Neutrophil (primary cell): ENCODE measurements around the gene SPSB1.

ENCODE experiments used
- H3K27ac ChIP-seq: fragments of 200-600 bp; sonication (generic); 2 replicates; pipeline ENCODE4 v1.5.1; 2016; ENCODE audit warnings: mild to moderate bottlenecking, moderate library complexity
- H3K27me3 ChIP-seq: fragments of 200-600 bp; sonication (generic); 2 replicates; pipeline ENCODE4 v1.6.0; 2016; ENCODE audit warnings: mild to moderate bottlenecking
- H3K36me3 ChIP-seq: fragments of 200-600 bp; sonication (generic); 2 replicates; pipeline ENCODE4 v1.5.1; 2017
- H3K4me1 ChIP-seq, 2 experiments: fragments of 200-600 bp in 1 of 2; sonication (generic) in 1 of 2; 1 replicate in 1 of 2; 2 replicates in 1 of 2; pipeline versions ENCODE4 v1.5.1 to v1.6.1; 2013 to 2016; ENCODE audit warnings: low read depth in 1 of 2, low read length in 1 of 2, mild to moderate bottlenecking in 1 of 2, moderate library complexity in 1 of 2; ENCODE audit not compliant: control insufficient read depth in 1 of 2, insufficient read depth in 1 of 2
- H3K4me3 ChIP-seq, 2 experiments: fragments of 200-600 bp in 1 of 2; sonication (generic) in 1 of 2; 1 replicate in 1 of 2; 2 replicates in 1 of 2; pipeline ENCODE4 v1.5.1; 2013 to 2016; ENCODE audit warnings: low read depth in 1 of 2, low read length in 1 of 2, mild to moderate bottlenecking in 1 of 2, moderate library complexity in 1 of 2
- H3K9me3 ChIP-seq: fragments of 200-600 bp; sonication (generic); 2 replicates; pipeline ENCODE4 v1.5.1; 2016
- CTCF ChIP-seq: fragments of 200-600 bp; sonication (generic); IDR thresholded peaks from 2 replicates; pipeline ENCODE4 v1.5.1; 2016; ENCODE audit warnings: antibody characterized with exemption

SPSB1 gene

DNA sequence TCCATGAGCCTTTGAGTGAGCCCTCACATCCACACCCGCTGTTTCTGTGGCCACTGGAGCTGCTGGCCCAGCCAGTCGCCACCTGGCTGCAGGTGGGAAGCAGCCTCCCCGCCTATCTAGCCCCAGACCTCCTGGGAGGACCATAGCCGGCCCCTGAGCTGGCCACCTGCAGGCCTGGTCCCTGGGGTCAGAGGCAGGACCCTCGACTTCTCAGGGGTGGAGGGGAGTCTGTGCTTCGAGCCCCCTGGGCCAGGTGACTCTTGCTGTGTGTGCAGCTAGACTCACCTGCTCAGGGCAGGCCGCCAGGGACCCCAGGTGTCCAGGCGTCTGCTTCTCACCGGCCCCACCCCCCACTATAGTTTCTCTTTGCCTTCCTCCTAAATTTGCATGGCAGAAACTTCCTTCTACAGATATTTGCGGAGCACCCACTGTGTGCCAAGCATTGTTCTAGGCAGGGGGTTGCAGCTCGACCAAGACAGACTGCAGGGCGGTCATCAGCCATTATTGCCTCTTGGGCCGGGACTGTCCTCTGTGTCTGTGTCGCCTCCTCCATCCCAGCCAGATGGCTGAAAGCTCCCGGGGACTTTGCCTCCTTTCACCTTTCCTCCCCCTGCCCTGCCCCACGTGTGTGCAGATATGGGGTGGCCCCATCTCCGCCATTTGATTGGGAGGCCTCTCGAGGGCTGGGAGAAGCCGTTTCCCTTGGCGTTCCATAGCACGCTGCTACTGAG is 27.3 kb downstream of the SPSB1 start:
- Histone ChIP-seq H3K27ac (no peak overlapping the region), H3K4me3 (no peak overlapping the region), H3K36me3 (no peaks in the 10 kb centered on the region), H3K4me1 (no peaks in the 10 kb centered on the region), H3K9me3 (no peaks in the 10 kb centered on the region), H3K27me3 (peaks cover 47% of the 10 kb centered on the region)
- TF ChIP-seq CTCF = no peak

DNA sequence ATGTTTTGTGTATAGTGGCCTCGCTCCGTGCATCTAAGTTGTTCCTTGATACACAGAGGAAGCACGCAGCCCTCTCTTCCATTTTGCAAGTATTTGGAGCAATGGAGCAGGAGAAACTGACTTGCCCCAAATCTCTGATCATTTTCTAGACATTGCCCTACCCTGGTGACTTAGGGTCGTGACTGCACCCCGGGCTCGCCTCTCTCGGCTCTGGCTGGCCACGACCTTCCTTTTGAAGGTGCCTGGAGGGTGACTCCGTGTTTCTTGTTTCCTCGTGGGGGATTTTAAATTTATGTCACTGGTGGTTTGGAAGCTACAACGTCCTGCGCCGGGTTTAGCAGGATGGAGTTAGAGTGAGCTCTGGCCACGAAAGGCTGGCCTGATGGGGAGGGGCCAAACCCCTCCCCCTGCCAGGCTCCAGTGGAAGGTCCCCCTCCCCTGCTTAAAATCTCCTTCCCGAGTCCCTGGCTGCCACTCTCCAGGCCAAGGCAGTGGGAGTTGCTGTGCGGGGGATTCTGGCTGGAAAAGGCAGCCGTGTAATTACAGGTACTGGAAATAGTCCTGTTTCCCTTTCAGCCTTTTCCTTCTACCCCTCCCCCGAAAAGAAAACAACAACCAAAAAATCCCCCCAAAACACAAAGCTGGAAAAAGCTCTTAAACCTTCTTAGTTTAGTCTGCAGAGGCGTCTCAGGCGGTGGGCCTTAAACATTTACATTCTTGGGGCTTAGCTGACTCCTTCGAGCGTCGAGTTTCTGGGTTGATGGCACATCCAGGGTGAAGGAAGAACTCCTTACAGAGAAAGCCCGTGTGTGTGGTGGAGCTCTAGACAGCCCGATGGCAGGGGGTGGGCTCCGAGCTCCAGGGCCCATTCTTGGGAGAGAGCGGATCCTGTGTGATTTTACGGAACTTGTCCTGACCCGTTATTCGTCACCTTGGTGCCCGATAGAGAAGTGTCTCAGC is 28.1 kb downstream of the SPSB1 start:
- no peak for TF ChIP-seq CTCF
- Histone ChIP-seq H3K27me3 (peaks cover 47% of the 10 kb centered on the region), H3K4me3 (no peak overlapping the region), H3K36me3 (no peaks in the 10 kb centered on the region), H3K9me3 (no peaks in the 10 kb centered on the region), H3K27ac (no peak overlapping the region), H3K4me1 (no peaks in the 10 kb centered on the region)

DNA sequence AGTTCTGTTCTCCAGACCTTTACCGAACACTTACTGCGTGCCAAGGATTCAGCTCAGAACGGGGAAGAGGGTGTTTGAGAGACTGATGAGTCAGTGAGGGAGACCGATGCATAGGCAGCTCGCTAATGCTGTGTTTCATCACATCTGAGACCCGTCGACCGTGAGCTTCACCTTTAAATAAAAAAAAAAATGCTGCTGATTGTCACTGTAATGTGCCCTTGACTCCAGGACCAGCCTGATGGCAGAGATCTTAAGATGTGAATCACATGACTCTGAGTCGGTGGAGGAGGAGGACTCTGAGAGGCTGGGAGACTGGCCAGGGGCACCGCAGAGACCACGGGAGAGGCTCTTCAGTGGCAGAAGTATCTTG is 28.8 kb downstream of the SPSB1 start:
- no peak overlapping the region for H3K27ac ChIP-seq
- H3K27me3 ChIP-seq = peaks cover 43% of the 10 kb centered on the region
- TF ChIP-seq CTCF = no peak
- H3K9me3 ChIP-seq = no peaks in the 10 kb centered on the region
- no peaks in the 10 kb centered on the region for H3K4me1 ChIP-seq
- H3K36me3 ChIP-seq = no peaks in the 10 kb centered on the region
- no peak overlapping the region for H3K4me3 ChIP-seq

- no peak overlapping the region for H3K27ac ChIP-seq
- H3K36me3 ChIP-seq = no peaks in the 10 kb centered on the region
- H3K4me3 ChIP-seq = no peak overlapping the region
- peaks cover 36% of the 10 kb centered on the region for H3K27me3 ChIP-seq
- no peaks in the 10 kb centered on the region for H3K4me1 ChIP-seq
- TF ChIP-seq CTCF = no peak
- no peaks in the 10 kb centered on the region for H3K9me3 ChIP-seq
Measured at GRCh38 chr1:9321986-9322660, 29.4 kb downstream of the SPSB1 start.

DNA sequence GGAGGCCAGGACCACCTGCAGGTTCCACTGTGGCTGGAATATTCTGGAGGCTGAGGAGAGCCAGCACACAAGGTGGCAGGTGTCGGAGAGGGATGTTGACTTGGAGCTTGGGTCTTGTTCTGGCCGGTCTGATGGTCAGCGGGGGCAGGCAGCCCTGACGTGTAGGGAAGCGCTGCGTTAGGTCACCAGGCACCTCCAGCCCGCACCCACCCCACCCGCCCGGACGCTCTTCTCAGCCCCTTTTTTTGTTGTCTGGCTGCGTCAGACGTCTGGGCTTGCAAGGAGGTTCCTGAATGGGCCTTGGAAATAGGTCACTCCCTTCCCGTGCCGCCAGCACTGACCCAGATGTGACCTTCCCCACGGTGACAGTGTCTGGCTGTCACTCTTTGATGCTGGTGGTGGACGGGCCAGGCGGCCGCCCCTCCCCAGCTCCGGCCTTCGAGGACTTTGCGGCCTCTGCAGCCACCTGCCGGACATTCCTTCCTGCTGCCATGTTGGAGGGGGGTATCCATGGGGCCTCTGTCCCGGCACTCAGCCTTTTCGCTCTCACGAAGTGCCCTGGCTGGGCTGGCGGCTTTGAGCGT is 30.1 kb downstream of the SPSB1 start:
- no peaks in the 10 kb centered on the region for H3K9me3 ChIP-seq
- H3K36me3 ChIP-seq = no peaks in the 10 kb centered on the region
- no peak overlapping the region for H3K27ac ChIP-seq
- no peaks in the 10 kb centered on the region for H3K4me1 ChIP-seq
- no peak overlapping the region for H3K4me3 ChIP-seq
- no peak for TF ChIP-seq CTCF
- peaks cover 30% of the 10 kb centered on the region for H3K27me3 ChIP-seq
